ENCODE results near the gene RAB40B.
"Not testable (repeated sequence)": the region's sequence is repeated elsewhere in the genome, so short reads cannot be mapped to it uniquely, and the experiment has no call there.

The RAB40B gene, protein sequence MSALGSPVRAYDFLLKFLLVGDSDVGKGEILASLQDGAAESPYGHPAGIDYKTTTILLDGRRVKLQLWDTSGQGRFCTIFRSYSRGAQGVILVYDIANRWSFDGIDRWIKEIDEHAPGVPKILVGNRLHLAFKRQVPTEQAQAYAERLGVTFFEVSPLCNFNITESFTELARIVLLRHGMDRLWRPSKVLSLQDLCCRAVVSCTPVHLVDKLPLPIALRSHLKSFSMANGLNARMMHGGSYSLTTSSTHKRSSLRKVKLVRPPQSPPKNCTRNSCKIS

DNA sequence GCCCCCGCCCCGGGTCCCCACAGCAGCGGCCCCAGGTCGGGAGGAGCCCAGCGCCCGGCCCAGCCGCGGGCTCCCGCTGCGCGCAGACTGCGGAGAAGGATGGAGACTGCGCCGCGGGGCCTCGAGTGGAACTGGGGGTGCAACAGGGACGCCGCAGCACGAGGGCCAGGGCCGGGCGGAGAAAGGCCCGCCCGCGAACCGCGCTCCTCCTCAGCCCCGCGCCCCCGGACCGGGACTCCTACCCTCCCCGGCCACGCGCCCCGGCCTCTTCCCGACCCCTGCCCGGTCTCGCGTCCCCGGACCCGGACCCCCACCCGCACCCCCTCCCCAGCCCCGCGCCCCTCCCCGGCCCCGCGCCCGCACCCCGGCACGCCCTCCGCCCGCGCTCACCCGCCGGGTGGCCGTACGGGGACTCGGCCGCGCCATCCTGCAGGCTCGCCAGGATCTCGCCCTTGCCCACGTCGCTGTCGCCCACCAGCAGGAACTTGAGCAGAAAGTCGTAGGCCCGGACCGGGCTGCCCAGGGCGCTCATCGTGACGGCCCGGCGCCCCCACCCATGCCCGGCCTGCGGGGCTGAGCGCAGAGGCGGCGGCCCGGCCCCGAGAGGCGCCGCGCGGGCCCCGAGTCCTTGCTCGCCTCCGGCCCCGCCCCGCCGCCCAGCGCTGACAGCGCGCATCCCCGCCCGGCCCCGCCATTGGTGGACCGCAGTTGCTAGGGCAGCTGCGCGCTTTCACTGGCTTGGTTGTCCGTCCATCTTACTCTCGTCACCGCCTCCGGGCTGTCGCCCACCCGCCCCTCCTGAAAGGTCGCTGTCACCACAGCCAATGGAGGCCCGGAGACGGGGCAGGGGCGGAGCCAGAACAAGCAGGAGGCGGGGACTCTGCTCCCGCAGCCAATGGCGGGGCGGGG is at the start of gene RAB40B:
RAB40B (minus strand) TSS at position 634 of the 909 bp plus-strand sequence; CDS start at position 532, 102 bp downstream.
- DNase-seq (ENCODE audit: low read depth) = peak; percentile 97

- DNase-seq (ENCODE audit: low read depth) = no peak
Observed at GRCh38 chr17:82745524-82745923, 47.0 kb upstream of the RAB40B start.

GRCh38 chr17:82744736-82745135 is 46.2 kb upstream of the RAB40B start:
- not testable (repeated sequence) for DNase-seq (ENCODE audit: low read depth)

GRCh38 chr17:82743344-82744219 is 45.1 kb upstream of the RAB40B start:
- no peak for DNase-seq (ENCODE audit: low read depth)

- DNase-seq (ENCODE audit: low read depth) = no peak
Observed at GRCh38 chr17:82740906-82741759, 42.6 kb upstream of the RAB40B start.

DNA sequence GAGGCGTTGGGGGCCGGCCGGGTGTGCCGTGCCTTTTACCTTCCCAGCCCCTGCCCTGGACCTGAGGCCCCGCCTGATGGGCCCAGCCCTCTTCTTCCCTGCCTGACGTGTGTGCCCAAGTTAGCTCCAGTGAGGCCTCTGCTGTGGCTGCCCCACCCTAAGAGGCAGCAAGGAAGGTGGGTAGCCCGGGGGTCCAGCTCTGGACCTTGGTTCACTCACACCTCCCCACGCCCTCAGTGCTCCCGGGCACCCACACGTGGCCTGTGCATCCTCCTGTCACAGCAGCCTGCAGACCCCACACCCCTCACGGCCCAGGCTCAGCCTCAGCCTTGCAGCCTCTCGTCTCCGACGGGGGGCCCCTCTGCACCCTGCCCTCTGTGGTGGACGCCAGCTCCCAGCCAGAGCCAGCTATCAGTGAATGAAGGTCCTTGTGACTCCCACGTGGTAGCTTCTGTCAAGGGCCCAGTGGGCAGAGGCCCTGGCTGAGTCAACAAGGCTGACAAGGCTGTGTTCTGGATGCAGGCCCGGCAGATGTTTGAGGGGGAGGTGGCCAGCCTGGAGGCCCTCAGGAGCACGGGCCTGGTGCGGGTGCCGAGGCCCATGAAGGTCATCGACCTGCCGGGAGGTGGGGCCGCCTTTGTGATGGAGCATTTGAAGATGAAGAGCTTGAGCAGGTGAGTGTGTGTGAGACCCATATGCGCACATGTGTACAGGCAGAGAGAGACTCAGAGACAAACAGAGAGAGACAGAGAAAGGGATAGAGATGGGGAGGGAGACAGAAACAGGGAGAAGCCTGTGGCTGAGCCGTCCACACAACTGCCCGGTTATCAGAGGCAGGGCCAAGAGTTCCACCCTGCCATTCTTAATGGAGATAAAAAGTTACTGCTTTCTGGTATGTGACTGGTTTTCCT is 39.7 kb upstream of the RAB40B start:
- DNase-seq (ENCODE audit: low read depth) = no peak

DNA sequence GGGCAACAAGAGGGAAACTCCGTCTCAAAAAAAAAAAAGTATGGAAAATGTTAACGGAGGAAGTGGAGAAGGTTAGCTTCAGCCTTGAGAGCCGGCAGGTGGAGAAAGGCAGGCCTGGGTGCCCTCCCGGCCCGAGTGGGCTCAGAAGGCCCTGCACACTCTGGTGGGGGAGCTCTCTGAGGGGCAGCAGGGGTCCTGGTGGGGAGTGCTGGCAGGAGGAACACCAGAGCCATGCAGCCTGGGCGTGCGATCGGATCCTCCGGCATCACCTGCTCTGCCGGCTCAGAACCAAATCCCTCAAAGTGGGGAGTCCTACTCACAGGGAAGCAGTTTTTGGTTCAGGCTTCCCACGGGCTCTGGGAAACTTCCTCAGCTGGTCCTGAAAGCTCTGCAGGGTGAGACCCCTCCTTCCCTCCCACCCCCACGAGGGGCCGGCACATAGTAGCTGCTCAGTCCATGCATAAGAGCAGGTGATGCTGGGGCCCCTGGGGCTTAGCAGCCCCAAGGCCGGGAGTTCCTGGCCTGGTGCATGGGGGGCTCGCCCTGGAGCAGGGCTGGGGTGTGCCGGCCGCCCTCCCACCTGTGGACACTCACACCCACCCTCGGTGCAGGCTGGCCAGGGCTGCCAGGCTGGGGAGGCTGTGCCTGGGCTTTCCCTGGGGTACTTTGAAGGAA is 38.1 kb upstream of the RAB40B start:
- DNase-seq (ENCODE audit: low read depth) = no peak

DNA sequence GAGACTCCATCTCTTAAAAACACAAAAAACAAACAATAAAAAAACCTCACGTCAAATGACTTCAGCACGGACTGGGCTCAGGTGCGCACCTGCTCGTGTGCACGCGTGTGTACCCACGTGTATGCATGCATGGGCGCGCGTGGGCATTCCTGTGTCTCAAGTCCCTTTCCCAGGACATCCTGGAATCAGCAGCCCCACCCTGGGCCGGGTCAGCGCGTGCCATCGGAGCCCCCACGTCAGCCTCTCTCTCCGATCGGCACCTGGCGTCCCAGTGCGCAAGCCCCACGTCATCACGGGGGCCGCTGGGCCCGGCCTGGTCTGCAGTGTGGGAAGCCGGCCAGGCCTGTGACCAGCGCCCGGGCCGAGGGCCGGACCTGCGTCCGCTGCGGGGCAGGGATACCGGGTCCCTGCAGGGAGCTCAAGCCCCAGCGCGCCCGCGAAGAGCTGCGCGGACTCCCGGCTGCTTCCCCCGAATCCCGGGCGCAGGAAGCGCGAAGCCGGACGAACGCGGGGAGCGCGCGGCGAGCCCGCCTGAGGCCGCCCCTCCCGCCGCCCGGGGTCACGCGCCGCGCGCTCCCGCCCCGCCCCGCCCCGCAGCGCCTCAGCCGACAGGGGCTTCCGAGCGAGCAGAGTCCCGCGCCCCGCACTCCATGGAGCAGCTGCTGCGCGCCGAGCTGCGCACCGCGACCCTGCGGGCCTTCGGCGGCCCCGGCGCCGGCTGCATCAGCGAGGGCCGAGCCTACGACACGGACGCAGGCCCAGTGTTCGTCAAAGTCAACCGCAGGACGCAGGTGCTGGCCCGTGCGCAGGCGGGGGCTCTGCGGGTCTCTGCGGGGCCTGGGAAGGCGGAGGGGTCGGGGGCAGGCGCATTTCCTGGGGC is 36.7 kb upstream of the RAB40B start, which contains the start of gene FN3K:
FN3K (plus strand) TSS at position 629 of the 880 bp plus-strand sequence; CDS start at position 651, 22 bp downstream.
- DNase-seq (ENCODE audit: low read depth) = no peak

DNA sequence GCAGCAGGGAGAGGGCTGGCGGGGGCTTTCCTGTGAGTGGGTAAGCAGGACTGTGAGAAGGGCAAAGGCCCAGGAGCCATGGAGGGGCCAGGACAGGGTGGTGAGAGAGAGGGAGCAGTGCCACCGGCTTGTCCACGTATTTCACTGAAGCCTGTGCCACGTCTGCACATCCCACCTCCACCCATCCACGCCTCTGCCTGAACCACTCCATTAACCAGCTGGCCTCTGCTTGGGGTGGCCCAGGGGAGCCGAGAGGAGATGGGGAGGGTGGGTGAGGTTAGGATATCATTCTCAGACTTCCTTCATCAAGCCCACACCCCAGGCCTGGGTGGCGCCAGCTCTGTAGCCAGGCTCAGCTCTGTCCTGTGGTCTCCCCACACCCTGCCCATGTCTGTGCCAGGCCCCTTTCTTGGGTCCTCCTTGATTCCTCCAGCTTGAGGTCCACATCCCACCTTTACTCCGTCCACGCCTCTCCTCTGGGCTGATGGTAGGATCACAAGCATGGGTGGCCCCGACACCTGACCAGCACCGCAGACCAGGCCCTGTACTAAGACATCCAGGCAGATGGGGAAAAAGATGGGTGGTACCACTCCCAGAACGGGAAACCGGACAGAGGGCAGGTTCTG is 33.7 kb upstream of the RAB40B start:
- no peak for DNase-seq (ENCODE audit: low read depth)

- DNase-seq (ENCODE audit: low read depth) = no peak
Observed at GRCh38 chr17:82729479-82730260, 31.2 kb upstream of the RAB40B start.

DNA sequence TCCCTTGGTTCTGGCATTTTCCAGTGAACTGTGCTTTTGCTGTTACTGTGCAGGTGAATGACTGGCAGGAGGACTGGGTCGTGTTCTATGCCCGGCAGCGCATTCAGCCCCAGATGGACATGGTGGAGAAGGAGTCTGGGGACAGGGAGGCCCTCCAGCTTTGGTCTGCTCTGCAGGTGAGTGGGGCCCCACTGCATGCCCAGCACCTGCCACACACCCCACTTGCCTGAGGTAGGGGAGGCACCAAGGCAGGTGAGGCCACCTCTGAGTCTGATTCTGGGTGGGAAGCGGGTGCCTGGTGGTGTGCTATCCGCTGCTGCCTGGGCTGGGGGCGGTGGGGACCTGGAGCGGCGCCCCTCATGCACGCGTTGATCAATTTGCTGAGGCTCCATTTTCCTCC is 27.9 kb upstream of the RAB40B start:
- DNase-seq (ENCODE audit: low read depth) = no peak

DNA sequence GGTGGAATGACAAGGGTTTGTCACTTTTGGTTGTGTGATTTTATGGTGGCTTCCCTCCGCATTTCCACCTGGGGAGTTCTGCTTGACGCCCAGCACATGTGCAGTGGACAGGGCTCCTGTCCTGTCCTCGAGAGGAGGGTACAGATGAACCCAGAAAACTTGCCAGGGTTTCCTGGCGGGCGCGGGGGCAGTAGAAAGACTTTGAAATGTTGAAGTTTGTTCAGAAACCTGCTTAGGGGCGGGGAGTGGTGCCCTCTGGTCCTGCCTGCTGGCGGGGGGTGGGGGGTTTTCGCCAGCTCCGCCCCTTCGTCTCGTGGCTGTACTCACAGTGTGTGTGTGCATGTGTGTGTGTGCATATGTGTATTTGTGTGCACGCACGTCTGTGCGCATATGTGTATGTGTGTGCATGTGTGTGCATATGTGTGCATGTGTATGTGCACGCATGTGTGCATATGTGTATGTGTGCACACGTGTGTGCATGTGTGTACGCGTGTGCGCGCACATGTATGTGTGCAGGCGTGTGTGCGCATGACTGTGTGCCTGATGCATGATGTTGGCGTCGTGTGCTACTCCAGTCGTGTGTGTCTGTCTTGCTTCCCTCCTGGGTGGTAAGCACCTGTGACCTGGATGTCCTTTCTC is 24.8 kb upstream of the RAB40B start:
- DNase-seq (ENCODE audit: low read depth) = no peak

GRCh38 chr17:82722341-82723013 is 24.0 kb upstream of the RAB40B start:
- DNase-seq (ENCODE audit: low read depth) = no peak

DNA sequence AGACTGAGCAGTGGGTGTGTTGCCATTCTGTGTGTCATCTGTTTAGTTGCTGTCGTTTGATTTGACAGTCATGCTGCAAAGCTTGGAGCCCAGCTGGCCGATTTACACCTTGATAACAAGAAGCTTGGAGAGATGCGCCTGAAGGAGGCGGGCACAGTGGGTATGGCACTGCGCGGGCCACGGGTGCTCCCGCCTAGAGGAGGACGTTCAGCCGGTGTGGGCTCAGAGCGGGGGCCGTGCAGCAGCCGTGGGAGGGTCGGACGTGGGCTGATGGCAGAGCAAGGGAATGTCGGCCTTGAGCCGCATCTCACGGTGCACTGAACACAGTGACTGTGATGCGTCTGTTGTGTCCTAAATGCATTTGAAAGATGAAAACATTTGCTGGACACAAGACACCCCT is 21.7 kb upstream of the RAB40B start:
- no peak for DNase-seq (ENCODE audit: low read depth)

DNA sequence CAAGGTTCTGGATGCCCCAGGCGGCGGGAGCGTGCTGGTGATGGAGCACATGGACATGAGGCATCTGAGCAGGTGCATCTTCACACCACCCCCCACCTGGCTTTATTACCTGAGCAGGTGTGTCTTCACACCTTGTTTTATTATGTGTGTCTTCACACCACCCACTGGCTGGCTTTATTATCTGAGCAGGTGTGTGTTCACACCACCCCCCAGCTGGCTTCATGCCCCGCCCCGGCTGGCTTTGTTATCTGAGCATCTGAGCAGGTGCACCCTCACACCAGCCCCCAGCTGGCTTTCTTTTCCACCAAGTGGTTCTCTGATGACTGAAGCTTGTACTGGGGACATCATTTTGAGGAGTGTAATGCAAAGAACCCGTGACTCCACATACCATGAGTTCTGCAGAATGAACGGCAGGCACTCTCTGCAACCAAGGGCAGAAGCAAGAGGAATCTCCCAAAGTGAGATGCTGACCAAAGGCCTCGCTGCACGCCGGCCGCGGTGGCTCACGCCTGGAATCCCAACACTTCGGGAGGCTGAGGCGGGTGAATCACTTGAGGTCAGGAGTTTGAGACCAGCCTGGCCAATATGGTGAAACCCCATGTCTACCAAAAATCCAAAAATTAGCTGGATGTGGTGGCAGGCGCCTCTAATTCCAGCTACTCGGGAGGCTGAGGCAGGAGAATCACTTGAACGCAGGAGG is 20.6 kb upstream of the RAB40B start:
- DNase-seq (ENCODE audit: low read depth) = no peak

All from activated T-cell treated with anti-CD3 and anti-CD28 coated beads for 24 hours (primary cell).